H9 (cell line): ENCODE data around the gene TOGARAM1. TPM values are rescaled to one million over a fixed set of nuclear protein-coding genes. Genes with fewer than 3 reads are reported as not detected.

Experiments used
- DNase-seq: peaks from one replicate; pipeline ENCODE4 v3.0.0-alpha.2; 2017
- H2AFZ ChIP-seq: one replicate; pipeline ENCODE4 v1.6.1; 2013; ENCODE audit warnings: mild to moderate bottlenecking, low read length, control low read depth, moderate library complexity
- H2AK5ac ChIP-seq: 2 replicates; pipeline ENCODE4 v1.6.1; 2013; ENCODE audit warnings: low read length, control low read depth, mixed read lengths; ENCODE audit not compliant: insufficient read length
- H2BK120ac ChIP-seq: one replicate; pipeline ENCODE4 v1.6.1; 2013; ENCODE audit warnings: low read depth, mild to moderate bottlenecking, low read length, control low read depth, inconsistent platforms; ENCODE audit not compliant: poor library complexity, severe bottlenecking
- H2BK12ac ChIP-seq: 2 replicates; pipeline ENCODE4 v1.6.1; 2013; ENCODE audit warnings: low read length, control low read depth, mixed read lengths, low read depth; ENCODE audit not compliant: insufficient read length
- H2BK15ac ChIP-seq: 2 replicates; pipeline ENCODE4 v1.6.1; 2013; ENCODE audit warnings: low read depth, low read length, control low read depth
- H2BK20ac ChIP-seq: one replicate; pipeline ENCODE4 v1.6.1; 2013; ENCODE audit warnings: low read depth, mild to moderate bottlenecking, low read length, control low read depth, inconsistent platforms; ENCODE audit not compliant: poor library complexity, severe bottlenecking
- H2BK5ac ChIP-seq: 2 replicates; pipeline ENCODE4 v1.6.1; 2013; ENCODE audit warnings: low read length, control low read depth, mixed read lengths; ENCODE audit not compliant: insufficient read length
- H3K14ac ChIP-seq: 2 replicates; pipeline ENCODE4 v1.6.1; 2013; ENCODE audit warnings: low read length, control low read depth; ENCODE audit not compliant: insufficient read depth
- H3K18ac ChIP-seq: 2 replicates; pipeline ENCODE4 v1.6.1; 2013; ENCODE audit warnings: low read depth, mild to moderate bottlenecking, mixed read lengths, low read length, control low read depth; ENCODE audit not compliant: insufficient read length
- H3K23ac ChIP-seq: 2 replicates; pipeline ENCODE4 v1.6.1; 2013; ENCODE audit warnings: low read length, control low read depth, mixed read lengths, low read depth; ENCODE audit not compliant: insufficient read length
- H3K23me2 ChIP-seq: 2 replicates; pipeline ENCODE4 v1.6.1; 2013; ENCODE audit warnings: low read depth, mild to moderate bottlenecking, mixed read lengths, low read length, control low read depth; ENCODE audit not compliant: insufficient read length, poor library complexity, severe bottlenecking
- H3K27ac ChIP-seq: 2 replicates; pipeline ENCODE4 v1.5.1; 2013; ENCODE audit warnings: low read length, control low read depth, mixed read lengths, low read depth; ENCODE audit not compliant: insufficient read length
- H3K27me3 ChIP-seq: 2 replicates; pipeline ENCODE4 v1.6.1; 2013; ENCODE audit warnings: low read length, control low read depth, inconsistent platforms; ENCODE audit not compliant: insufficient read depth
- H3K4ac ChIP-seq: 2 replicates; pipeline ENCODE4 v1.6.1; 2013; ENCODE audit warnings: low read depth, mild to moderate bottlenecking, control low read depth, inconsistent platforms, low read length, moderate library complexity
- H3K4me1 ChIP-seq: 2 replicates; pipeline ENCODE4 v1.6.1; 2013; ENCODE audit warnings: low read length, control low read depth, inconsistent platforms; ENCODE audit not compliant: insufficient read depth
- H3K4me2 ChIP-seq: 2 replicates; pipeline ENCODE4 v1.6.1; 2013; ENCODE audit warnings: low read length, control low read depth, mixed read lengths; ENCODE audit not compliant: insufficient read length, insufficient read depth
- H3K56ac ChIP-seq: 2 replicates; pipeline ENCODE4 v1.6.1; 2013; ENCODE audit warnings: low read depth, mild to moderate bottlenecking, mixed read lengths, low read length, control low read depth; ENCODE audit not compliant: insufficient read length
- H3K79me1 ChIP-seq: 2 replicates; pipeline ENCODE4 v1.6.1; 2013; ENCODE audit warnings: low read depth, mild to moderate bottlenecking, moderate library complexity, low read length, control low read depth, inconsistent platforms; ENCODE audit not compliant: insufficient read depth, poor library complexity, severe bottlenecking
- H3K79me2 ChIP-seq: 2 replicates; pipeline ENCODE4 v1.6.1; 2013; ENCODE audit warnings: low read length, control low read depth, inconsistent platforms; ENCODE audit not compliant: insufficient read depth
- H3K9ac ChIP-seq: 2 replicates; pipeline ENCODE4 v1.6.1; 2013; ENCODE audit warnings: low read length, control low read depth, mixed read lengths; ENCODE audit not compliant: insufficient read length; ENCODE audit errors: extremely low read depth
- H3K9me3 ChIP-seq: one replicate; pipeline ENCODE4 v1.6.1; 2013; ENCODE audit warnings: low read depth, low read length, inconsistent platforms; ENCODE audit not compliant: control insufficient read depth
- H3T11ph ChIP-seq: one replicate; pipeline ENCODE4 v1.6.1; 2013; ENCODE audit warnings: mild to moderate bottlenecking, low read length, control low read depth, inconsistent platforms
- H4K20me1 ChIP-seq: one replicate; pipeline ENCODE4 v1.6.1; 2013; ENCODE audit not compliant: control insufficient read depth, insufficient read length, insufficient read depth
- H4K5ac ChIP-seq: 2 replicates; pipeline ENCODE4 v1.6.1; 2013; ENCODE audit warnings: low read depth, mild to moderate bottlenecking, mixed read lengths, low read length, control low read depth; ENCODE audit not compliant: insufficient read length
- H4K8ac ChIP-seq: replicated peaks from 2 replicates; pipeline ENCODE4 v1.6.1; 2013; ENCODE audit warnings: low read length, control low read depth, mixed read lengths, low read depth; ENCODE audit not compliant: insufficient read length
- H4K91ac ChIP-seq: 2 replicates; pipeline ENCODE4 v1.6.1; 2013; ENCODE audit warnings: low read depth, mild to moderate bottlenecking, moderate library complexity, mixed read lengths, low read length, control low read depth; ENCODE audit not compliant: insufficient read length
- H3K27ac Mint-ChIP-seq, 3 experiments: 2 replicates in 2 of 3; 3 replicates in 1 of 3; pipeline ENCODE4 v1.8.0; 2020 to 2021; ENCODE audit warnings: mixed read lengths in 3 of 3, mild to moderate bottlenecking in 1 of 3, moderate library complexity in 1 of 3
- H3K27me3 Mint-ChIP-seq: 2 replicates; pipeline ENCODE4 v1.8.0; 2021; ENCODE audit warnings: low read depth, mild to moderate bottlenecking, moderate library complexity, mixed read lengths
- H3K36me3 Mint-ChIP-seq, 3 experiments: 2 replicates in 2 of 3; 3 replicates in 1 of 3; pipeline ENCODE4 v1.8.0; 2020 to 2021; ENCODE audit warnings: low read depth in 3 of 3, mixed read lengths in 3 of 3; ENCODE audit not compliant: insufficient read depth in 1 of 3
- H3K4me1 Mint-ChIP-seq, 2 experiments: 2 replicates each; pipeline ENCODE4 v1.8.0; 2020; ENCODE audit warnings: mixed read lengths in 2 of 2
- H3K4me3 Mint-ChIP-seq, 2 experiments: 2 replicates in 1 of 2; 3 replicates in 1 of 2; pipeline ENCODE4 v1.8.0; 2020 to 2021; ENCODE audit warnings: mild to moderate bottlenecking in 2 of 2, mixed read lengths in 2 of 2, moderate library complexity in 1 of 2
- H3K9me3 Mint-ChIP-seq, 2 experiments: 2 replicates in 1 of 2; 3 replicates in 1 of 2; pipeline ENCODE4 v1.8.0; 2020; ENCODE audit warnings: mild to moderate bottlenecking in 2 of 2, mixed read lengths in 2 of 2, moderate library complexity in 1 of 2
- CTCF ChIP-seq: fragments of 200-600 bp; sonication (generic); conservative IDR thresholded peaks from 3 replicates; pipeline ENCODE4 v1.8.0; 2021; ENCODE audit warnings: antibody characterized with exemption, mild to moderate bottlenecking
- total RNA-seq: library from RNA; stranded (reverse); gene quantifications from 2 replicates; pipeline ENCODE4 v1.2.1, GENCODE V29; 2021

The TOGARAM1 gene
- total RNA-seq, 1 experiment from 2014 or later: 11.4 TPM

- no peak overlapping the region for H2BK15ac ChIP-seq
- DNase-seq: no peak
- no peak overlapping the region for H4K8ac ChIP-seq
- H3K23ac ChIP-seq: no peak overlapping the region
- no peaks in the 10 kb centered on the region for H3K79me2 ChIP-seq
- no peak overlapping the region for H2BK20ac ChIP-seq
- H3K18ac ChIP-seq: no peak overlapping the region
- H3K4me1 ChIP-seq: no peaks in the 10 kb centered on the region
- no peak for TF ChIP-seq CTCF
- no peaks in the 10 kb centered on the region for H3K23me2 ChIP-seq
- H3K4ac ChIP-seq: no peak overlapping the region
- no peak overlapping the region for H2AFZ ChIP-seq
- no peak overlapping the region for H3T11ph ChIP-seq
- no peaks in the 10 kb centered on the region for H4K20me1 ChIP-seq
- peaks cover 7 to 14% of the 10 kb centered on the region in 2 experiments for H3K9me3 Mint-ChIP-seq
- no peak overlapping the region for H2AK5ac ChIP-seq
- no peak overlapping the region for H3K27ac Mint-ChIP-seq
- peaks cover 18% of the 10 kb centered on the region for H3K9me3 ChIP-seq
- H3K4me2 ChIP-seq: no peak overlapping the region
- H3K27ac ChIP-seq: no peak overlapping the region
- H3K27me3 Mint-ChIP-seq: no peaks in the 10 kb centered on the region
- H2BK5ac ChIP-seq: no peak overlapping the region
- H4K5ac ChIP-seq: no peak overlapping the region
- H3K4me3 Mint-ChIP-seq: no peak overlapping the region
- no peaks in the 10 kb centered on the region for H3K27me3 ChIP-seq
- H2BK12ac ChIP-seq: no peak overlapping the region
- no peak overlapping the region for H3K14ac ChIP-seq
- no peak overlapping the region for H4K91ac ChIP-seq
- H3K36me3 Mint-ChIP-seq: peaks cover 21 to 42% (median 36%) of the 10 kb centered on the region in 3 experiments
- H3K79me1 ChIP-seq: no peaks in the 10 kb centered on the region
- H3K56ac ChIP-seq: no peak overlapping the region
- no peak overlapping the region for H2BK120ac ChIP-seq
- no peak overlapping the region for H3K9ac ChIP-seq
- no peaks in the 10 kb centered on the region for H3K4me1 Mint-ChIP-seq
Measured at GRCh38 chr14:45034730-45035129, 72.7 kb downstream of the TOGARAM1 start.
